HG02623 (cell line): ENCODE measurements around the gene TMEM154.

Experiments
- ATAC-seq: cut with Tn5 transposase; IDR thresholded peaks from one replicate; pipeline ENCODE4 v1.9.1; 2021; ENCODE audit warnings: moderate library complexity; ENCODE audit not compliant: unreplicated experiment

The TMEM154 gene

GRCh38 chr4:152571296-152571695 is 108.5 kb downstream of the TMEM154 start:
- ATAC-seq, result no peak
